ENCODE data around the gene CAVIN2.

CAVIN2 gene

DNA sequence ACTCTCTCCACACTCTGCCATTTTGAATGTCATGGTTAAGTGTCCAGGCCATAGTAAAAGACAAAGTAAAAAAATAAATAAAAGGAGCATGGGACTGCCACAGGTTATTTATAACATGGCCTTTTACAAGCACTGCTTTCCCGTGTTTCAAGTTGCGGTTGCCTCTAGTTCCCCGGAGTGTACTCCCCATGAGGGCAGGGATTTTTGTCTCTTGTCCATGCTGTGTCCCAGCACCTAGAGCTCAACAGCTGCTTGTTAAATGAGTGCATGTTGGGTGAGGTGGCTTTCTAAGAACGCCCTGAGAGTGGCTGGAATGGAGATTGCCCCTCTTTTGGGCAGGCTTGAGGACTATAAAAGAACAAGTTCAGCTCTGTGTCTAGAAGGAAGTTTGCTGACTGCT is 8.4 kb downstream of the CAVIN2 start:
- no peak for DNase-seq

DNA sequence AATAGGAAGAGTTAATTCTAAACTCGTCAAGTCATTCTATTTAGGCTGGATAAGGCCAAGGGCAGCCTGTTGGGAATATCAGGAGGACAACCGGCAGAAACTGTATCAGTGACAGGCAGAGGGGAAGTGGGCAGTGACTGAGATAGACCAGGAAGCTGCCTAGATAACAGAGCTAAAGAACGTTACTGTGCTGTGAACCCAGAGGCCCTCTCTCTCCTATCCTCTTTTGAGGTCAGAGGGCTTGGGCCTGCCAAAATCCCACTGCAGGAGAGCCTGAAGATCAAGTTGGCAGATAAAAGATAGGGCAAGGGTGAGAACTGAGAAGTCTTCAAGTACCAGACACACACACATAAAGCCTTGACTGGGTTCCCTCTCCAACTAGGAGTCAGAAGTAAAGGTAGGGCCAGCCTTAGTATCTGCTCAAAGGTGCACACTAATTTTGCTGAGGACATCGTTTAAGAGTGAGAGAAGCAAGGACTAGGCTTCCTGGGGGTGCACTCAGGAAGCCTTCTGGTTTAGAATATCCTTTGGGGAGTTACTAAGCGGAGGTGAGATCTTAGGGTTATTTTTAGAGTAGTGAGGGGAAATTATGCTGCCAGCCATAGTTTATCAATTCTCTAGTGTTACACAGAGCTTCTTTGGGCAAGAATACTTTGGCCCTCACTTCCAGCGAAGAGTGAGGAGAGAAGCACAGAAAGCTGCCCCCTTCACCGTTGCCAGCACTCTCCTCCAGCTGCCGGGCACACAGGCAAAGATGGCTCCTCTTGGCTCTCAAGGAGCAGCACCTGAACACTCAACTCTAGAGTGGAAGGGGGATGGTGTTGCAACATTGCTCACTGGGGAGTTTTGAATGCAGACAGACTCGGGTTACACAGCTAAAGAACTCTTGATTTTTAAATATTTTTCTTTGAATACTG is 9.8 kb downstream of the CAVIN2 start:
- DNase-seq = no peak

- no peak for DNase-seq
Observed at GRCh38 chr2:191836471-191836852, 10.4 kb downstream of the CAVIN2 start.

DNA sequence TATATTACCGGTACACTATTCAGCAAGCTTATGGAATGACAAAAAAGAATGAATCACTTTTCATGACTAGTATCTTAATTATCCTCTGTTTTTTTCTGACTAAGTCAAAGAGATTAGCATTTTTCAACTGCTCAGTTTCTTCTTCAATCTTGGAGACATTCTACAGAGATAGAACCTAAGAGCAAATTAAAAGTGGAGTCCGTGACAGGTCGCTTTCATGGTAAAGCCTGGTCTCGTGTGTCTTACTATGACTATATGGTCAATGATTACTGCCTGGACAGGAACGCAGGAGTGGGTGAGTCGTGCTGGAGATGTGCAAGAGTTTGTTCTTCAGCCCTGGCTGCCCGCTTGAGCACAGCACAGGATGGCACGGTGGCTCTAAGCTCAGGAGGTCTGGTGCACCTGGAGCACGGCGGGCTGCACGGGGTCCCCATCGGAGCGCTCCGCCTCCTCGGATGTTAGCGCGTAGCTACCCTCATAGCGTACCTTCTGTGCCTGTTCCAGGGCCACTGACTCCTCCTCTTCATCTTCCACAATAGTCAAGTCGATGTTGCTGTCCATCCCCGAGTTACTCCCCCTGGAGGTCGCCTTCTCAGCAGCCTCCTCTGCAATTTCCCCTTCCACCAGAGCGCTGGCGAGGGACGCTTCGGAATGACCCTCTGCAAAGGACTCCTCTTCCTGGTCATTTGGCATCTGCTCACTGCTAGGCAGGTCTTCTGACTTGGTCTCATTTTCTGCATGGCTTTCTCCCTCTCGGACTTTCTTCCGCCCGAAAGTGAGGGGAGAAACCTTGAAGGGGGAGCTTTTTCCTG is 11.1 kb downstream of the CAVIN2 start:
- no peak for DNase-seq

DNA sequence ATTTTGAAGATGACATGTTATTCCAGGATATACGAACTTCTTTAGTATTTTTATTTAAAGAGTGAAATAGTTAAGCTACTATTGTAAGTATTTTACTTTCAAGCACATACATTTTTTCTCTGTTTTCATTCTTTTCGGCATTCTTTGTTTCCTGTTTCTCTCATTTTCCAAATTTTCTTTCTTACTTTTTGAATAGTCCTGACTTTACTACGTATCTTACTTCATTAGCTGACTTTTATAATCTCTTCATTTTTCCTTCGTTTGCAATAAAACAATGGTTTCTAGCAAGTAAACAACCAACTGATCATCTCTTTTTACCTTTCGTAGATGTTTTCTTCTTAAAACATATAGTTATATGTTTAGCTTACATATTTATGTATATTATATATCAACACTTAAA is 11.8 kb downstream of the CAVIN2 start:
- no peak for DNase-seq

DNA sequence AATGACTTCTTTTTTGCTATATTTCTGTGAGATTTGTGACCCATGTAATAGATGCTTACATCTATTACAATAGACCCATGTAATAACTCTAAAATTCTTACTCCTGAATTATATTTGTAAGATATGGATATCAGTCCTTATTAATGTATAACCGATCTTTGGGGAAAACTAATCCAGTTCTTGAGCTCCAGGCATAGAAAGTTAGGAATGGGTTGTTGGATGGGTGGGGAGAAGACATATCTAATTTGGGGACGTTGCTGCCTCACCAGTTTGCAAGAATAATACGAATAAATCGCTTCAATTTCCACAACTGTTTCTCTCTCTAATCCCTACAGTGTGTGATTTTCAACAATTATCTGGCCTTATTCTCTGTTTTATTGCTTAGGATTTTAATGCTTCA is 13.5 kb downstream of the CAVIN2 start:
- DNase-seq = no peak

- no peak for DNase-seq
Observed at GRCh38 chr2:191832668-191833067, 14.2 kb downstream of the CAVIN2 start.

GRCh38 chr2:191831410-191831994 is 15.4 kb downstream of the CAVIN2 start:
- DNase-seq = no peak

GRCh38 chr2:191824398-191824797 is 22.5 kb downstream of the CAVIN2 start:
- no peak for DNase-seq

- DNase-seq = no peak
Observed at GRCh38 chr2:191821078-191821477, 25.8 kb downstream of the CAVIN2 start.

- DNase-seq = no peak
Observed at GRCh38 chr2:191818725-191819350, 28.1 kb downstream of the CAVIN2 start.

DNA sequence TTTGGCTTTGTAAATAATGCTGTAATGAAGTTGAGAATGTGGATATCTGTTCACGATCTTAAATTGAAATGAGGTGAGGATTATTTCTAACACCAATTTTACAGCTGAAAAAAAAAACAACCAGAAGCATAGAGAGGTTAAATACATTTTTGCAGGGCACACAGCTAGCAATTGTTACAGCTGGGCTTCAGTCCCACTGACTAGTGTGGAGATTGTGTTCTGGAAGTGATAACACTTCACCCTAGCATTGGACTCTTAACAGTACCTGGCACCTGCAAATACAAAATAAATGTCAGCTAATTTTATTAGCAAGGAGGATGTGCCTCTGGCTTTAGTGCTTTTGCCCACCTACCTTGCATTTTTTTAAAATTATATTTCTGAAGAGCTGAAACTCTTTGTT is 28.8 kb downstream of the CAVIN2 start:
- DNase-seq = no peak

DNA sequence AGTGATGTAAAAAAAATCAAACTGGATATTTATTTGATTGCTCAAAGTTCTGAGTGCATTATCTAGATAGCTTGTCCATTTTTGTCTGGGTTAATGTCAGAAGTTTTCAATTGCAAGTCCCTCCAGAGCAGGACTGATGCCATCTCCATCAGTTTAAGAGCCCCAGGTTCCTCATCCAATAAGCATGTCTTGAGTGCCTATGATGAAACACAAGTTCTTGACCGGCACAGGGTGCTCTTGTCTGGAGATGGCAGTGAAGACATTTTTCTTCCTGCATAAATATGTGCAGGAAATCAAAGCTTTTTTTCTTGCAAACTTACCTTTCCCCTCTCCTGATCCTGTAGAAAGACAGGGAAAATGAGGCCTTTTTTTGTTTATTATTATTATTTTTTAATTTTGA is 31.9 kb downstream of the CAVIN2 start:
- no peak for DNase-seq

DNA sequence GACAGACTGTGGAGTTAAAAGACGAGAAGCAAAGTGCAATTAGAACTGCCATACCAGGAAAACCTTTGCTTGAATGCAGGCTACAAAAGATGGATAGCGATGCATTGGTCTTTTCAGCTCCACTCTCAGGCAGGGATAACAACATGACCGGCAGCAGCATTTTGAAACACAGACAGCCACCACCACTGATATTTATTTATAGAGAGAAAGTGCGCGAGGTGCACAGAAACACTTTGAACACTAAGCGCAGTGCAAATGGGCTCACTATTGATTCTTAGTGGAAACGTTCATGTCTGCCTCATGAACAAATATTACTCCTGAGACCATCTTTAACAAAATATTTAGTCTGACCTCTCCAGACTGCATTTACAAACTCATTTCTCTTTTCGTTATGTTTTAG is 32.9 kb downstream of the CAVIN2 start:
- DNase-seq = no peak

DNA sequence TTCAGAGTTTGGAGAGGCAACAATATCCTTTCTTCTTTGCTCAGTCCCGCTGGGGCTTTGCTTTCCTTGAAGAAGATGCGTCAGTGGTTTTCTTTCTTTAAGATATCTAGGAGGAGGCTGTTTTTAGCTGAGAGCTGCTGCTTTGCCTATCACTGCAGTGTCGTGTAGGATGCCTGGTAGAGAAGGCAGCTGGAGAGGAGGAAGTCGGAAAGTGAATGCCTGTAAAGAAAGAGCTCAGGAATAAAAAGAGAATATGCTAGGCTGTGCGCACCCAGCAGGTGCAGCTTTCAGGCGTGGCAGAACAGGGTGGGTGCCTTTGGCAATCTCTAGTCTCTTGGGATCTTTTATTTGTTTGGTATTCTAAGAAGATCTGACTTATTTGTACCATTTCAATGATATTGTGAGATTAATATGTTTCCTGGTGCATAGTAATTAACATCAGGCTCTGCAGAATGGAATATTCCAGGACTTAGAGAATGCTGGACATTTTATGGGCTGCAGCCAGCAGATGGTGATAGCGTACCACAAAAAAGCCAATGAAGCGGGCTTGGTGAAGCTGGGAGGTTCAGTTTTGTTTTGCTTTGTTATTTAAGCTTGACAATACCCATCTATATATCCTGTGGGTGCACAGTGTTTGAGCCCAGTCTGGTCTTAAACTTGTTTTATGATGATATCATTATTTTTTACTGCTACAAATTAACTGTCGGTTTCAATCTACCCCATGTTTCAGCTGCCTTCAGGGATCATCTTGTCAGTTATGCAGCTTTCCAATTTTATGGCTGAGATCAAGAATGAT is 34.9 kb downstream of the CAVIN2 start:
- DNase-seq = peak in 1 of 2 experiments; percentile 1

- no peak for DNase-seq
Observed at GRCh38 chr2:191806396-191806795, 40.5 kb downstream of the CAVIN2 start.

DNA sequence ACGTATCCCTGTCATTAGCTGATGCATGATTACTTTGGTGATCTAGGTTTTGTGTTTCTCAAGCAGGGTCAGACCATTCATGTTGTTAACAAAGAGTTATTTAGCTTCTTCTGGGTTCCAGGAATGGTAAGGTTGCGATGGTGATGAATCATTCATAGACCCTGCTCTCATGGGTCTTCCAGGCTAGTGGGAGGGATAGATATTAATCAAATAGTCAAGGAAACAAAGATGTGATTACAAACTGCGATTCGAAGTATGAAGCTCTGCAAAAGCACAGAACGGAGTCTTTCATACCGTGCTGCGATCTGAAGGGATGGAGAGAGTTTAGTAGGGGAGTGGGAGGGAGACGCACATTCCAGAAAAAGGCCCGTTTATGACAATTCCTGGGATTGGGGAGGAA is 42.1 kb downstream of the CAVIN2 start:
- no peak for DNase-seq

- DNase-seq = no peak
Observed at GRCh38 chr2:191803007-191803406, 43.9 kb downstream of the CAVIN2 start.

DNA sequence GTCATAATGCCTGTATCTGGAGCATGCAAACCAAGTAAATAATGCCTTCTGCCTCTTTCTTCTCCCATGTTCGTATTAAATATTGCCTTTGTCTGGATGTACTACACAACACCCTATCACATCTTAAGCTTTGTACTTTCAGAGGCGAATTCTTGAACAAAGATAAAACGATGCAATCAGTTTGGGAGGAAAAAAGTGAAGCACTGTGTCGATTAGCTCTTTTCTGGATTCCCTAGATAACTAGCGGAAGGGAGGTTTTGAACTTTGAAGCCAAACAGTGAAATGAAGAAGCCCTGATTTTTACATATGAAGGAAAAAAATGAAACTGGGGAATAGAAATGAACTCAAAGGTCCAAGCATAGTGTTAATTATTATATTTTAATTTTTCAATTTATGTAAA is 44.7 kb downstream of the CAVIN2 start:
- no peak for DNase-seq

DNA sequence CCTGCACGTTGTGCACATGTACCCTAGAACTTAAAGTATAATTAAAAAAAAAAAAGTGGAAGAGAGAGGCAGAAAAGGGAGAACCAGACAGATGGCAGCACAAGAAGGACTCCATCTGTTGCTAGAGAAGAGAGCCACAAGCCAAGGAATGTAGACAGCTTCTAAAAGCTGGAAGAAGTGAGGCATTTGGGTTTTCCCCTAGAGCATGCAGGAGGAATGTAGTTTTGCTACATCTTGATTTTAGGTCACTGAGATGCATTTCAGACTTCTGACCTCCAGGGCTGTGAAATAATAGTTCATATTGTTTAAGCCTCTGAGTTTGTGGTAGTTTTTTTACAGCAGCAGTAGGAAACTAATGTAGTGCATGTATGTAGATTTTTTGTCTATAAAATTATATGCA is 46.0 kb downstream of the CAVIN2 start:
- DNase-seq = no peak

- no peak for DNase-seq
Observed at GRCh38 chr2:191799526-191799925, 47.4 kb downstream of the CAVIN2 start.
